Measurements from ENCODE around the gene SMARCA2.

SMARCA2 gene

DNA sequence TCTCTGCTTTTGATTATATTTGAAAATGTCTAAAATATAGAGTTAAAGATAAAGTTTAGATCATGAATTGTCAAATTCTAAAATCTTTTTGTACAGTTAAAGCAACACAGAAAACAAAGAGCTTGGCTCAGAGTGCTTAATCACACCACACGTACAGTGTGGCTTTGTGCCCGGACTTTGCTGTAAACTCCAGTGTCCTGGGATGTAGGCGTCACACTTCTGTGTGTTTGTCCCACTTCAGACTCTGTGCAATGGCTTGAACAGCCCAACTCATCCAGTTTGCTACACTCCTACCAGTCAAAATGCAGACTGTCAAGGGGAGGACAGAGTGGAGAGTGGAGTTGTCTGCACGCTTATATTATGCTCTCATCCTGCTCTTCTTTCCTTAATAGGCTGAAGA, 45.3 kb downstream of the SMARCA2 start:
- peak; percentile 21 to 24 for DNase-seq (ENCODE audit: low read depth in 2 of 2)
- no peak for TF ChIP-seq CTCF (IDR thresholded peaks at IDR 0.05; ENCODE audit: low read depth, low read length)
- H3K4me3 ChIP-seq (replicated peaks in 1 of 2; ENCODE audit: low read depth in 2 of 2, low read length in 2 of 2), result no peak overlapping the region

DNA sequence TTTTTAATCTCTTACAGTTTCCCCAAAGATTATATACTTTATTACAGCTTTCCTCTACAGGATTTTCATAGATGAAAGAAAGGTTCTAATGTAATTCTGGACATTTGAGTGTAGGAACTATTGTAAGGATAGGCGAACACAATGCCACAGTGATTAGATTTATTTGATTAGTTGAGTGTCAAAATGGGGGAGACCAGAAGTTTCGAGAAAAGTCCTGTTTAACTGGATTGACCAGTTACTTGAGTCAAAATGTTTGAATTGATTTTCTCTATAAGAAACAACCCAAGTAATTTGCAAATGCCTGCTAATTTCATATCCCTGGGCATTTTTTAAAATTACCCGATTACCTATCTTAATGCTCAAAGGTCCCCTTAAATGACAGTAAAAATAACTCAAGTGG, 50.6 kb downstream of the SMARCA2 start:
- no peak for TF ChIP-seq CTCF (IDR thresholded peaks at IDR 0.05; ENCODE audit: low read depth, low read length)
- no peak overlapping the region for H3K4me3 ChIP-seq (replicated peaks in 1 of 2; ENCODE audit: low read depth in 2 of 2, low read length in 2 of 2)
- DNase-seq (ENCODE audit: low read depth in 2 of 2), result no peak

DNA sequence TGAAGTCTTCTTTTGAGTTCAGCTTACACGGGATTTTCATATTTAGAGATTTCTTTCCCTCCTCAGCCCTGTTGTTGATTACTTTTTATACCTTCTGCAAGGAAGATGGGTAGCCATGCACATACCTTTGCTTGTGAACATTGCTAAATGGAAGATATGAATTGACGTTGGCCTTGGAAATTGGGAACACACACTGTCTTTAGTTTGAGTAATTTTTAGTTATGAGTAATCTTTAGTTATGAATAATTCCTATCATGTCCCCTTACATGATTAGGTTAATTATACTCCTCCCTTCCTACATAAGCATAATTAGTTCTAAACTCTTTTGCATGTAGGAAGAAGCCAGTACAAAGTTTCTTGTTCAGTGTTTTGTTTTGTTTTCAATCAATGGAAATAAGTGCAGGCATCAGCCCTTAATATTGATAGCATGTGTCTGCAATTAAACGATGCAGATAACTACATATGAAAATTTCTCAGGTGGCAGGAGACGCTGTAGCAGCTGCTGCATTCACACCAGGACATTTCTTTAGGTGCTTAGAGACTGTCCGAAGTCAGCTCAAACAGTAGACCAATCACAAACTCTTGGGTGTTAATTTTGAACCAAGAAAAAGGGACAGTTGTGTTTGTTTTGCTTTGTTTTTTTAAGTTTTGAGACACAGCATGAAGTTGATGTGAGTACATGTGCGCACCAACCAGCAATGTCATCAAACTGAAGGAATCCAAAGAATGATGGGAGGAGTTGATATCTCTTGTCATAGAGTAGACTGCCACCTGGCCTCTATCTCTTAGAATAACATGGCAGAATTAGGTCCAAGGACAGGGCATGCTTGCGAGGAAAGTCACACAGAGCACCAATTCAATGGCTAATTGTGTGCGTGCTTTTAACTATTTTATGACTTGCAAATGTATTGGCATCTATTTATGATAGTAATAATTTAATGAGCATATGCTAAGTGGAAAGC, 51.4 kb downstream of the SMARCA2 start:
- no peak for TF ChIP-seq CTCF (IDR thresholded peaks at IDR 0.05; ENCODE audit: low read depth, low read length)
- peak; percentile 17 to 72 for DNase-seq (ENCODE audit: low read depth in 2 of 2)
- H3K4me3 ChIP-seq (replicated peaks in 1 of 2; ENCODE audit: low read depth in 2 of 2, low read length in 2 of 2), result no peak overlapping the region

DNA sequence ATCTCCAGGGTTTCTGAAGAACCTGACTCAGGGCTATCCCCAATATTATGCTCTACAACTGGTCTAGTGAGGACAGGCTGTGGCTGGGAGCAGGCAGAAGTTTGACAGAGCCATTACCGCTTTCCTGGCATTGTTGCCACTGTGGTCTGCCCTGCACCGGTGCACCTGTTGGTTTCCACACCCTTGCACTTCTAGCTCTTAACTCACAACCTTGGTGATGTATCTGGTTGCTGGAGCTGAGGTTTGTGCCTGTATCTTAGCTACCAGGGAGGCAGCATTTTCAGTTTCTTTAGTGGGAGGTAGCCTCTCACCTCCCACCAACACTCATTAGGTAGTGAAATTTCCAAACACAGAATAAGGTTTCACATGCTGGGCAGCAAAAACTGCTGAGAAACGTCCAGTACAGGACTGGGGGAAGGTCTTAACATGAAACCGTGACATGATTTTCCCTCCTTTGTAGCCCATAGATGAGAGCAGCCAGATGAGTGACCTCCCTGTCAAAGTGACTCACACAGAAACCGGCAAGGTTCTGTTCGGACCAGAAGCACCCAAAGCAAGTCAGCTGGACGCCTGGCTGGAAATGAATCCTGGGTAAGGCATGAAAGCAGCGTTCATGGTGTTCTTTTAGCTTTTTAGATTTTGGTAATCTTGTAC, 57.7 kb downstream of the SMARCA2 start:
- no peak overlapping the region for H3K4me3 ChIP-seq (replicated peaks in 1 of 2; ENCODE audit: low read depth in 2 of 2, low read length in 2 of 2)
- TF ChIP-seq CTCF (IDR thresholded peaks at IDR 0.05; ENCODE audit: low read depth, low read length), result no peak
- no peak for DNase-seq (ENCODE audit: low read depth in 2 of 2)

DNA sequence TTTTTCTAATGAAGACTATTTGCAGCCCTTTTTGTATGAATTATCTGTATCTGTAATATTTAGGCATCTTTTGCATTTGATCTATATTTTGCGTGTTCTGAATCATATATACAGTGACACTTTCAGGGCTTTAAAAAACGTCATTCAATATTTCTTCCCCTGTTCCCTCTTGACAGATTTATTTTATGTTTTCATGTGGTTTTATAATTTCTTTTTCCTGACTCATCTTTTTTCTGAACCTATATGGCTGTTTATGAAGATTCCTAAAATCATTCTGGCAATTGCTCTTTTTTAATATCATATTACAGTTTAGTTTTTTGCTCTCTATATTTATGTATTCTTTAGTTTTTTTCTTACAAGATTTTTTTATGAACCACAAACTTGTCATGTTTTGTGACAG, 67.6 kb downstream of the SMARCA2 start:
- no peak for DNase-seq (ENCODE audit: low read depth in 2 of 2)
- H3K4me3 ChIP-seq (replicated peaks in 1 of 2; ENCODE audit: low read depth in 2 of 2, low read length in 2 of 2), result no peak overlapping the region
- TF ChIP-seq CTCF (IDR thresholded peaks at IDR 0.05; ENCODE audit: low read depth, low read length), result no peak

GRCh38 chr9:2083479-2083878, 68.3 kb downstream of the SMARCA2 start:
- H3K4me3 ChIP-seq (replicated peaks in 1 of 2; ENCODE audit: low read depth in 2 of 2, low read length in 2 of 2), result no peak overlapping the region
- TF ChIP-seq CTCF (IDR thresholded peaks at IDR 0.05; ENCODE audit: low read depth, low read length), result no peak
- DNase-seq (ENCODE audit: low read depth in 2 of 2), result no peak
